Measurements from ENCODE around the gene APBB2. TPM values are rescaled to one million over a fixed set of nuclear protein-coding genes. Genes with fewer than 3 reads are reported as not detected.

Gene APBB2
- total and polyA plus RNA-seq, 2 of the 8 experiments (the other 6 are each of a cell fraction or from before 2014, with no cell fraction given) = 58.7 to 59.4 TPM

GRCh38 chr4:40842318-40842717 is 372.0 kb downstream of the APBB2 start:
- 90% methylated on average over 13 of the region's 13 CpGs; no CpG with 5 or more reads in 1 of the 2 experiments for WGBS, 2 experiments (ENCODE audit: extremely low coverage in 1 of 2, insufficient coverage in 1 of 2, insufficient read length in 1 of 2, insufficient replicate concordance in 2 of 2, low coverage in 1 of 2, low lambda C conversion rate in 2 of 2, missing lambda C conversion rate in 1 of 2)
- Histone ChIP-seq H3K27ac (ENCODE audit: low read depth, low read length) (no peak overlapping the region), H2AK5ac (ENCODE audit: low read depth, low read length) (no peak overlapping the region; the same call in 1 of the 2 replicates), H3K36me3 (ENCODE audit: control insufficient read depth in 2 of 4, insufficient read depth in 4 of 4, low read length in 3 of 4) (peaks cover 0 to 3% (median 0%) of the 10 kb centered on the region in 4 experiments; a peak in 2 of 8 replicates), H3K4me1 (replicated peaks in 1 of 4; ENCODE audit: control insufficient read depth in 3 of 4, insufficient read depth in 4 of 4, low read length in 3 of 4) (peaks cover 0 to 6% (median 0%) of the 10 kb centered on the region in 4 experiments; a peak in 2 of 7 replicates), H4K91ac (replicated peaks; ENCODE audit: insufficient read length, low read length) (no peak overlapping the region), H3K27me3 (replicated peaks in 1 of 4; ENCODE audit: control insufficient read depth in 3 of 4, extremely low read depth in 1 of 4, insufficient read depth in 3 of 4, low read length in 3 of 4) (no peaks in the 10 kb centered on the region), H3K4ac (replicated peaks; ENCODE audit: insufficient read length, low read depth, low read length) (no peak overlapping the region), H4K5ac (ENCODE audit: insufficient read length, low read depth, low read length) (no peak overlapping the region), H3K18ac (ENCODE audit: extremely low read depth, low read length) (no peak overlapping the region), H2BK5ac (ENCODE audit: low read depth, low read length) (no peak overlapping the region), H2BK120ac (replicated peaks; ENCODE audit: low read depth, low read length) (no peak overlapping the region), H3K9me3 (ENCODE audit: insufficient read depth in 2 of 2, low read depth in 1 of 2, low read length in 1 of 2) (no peaks in the 10 kb centered on the region), H3K4me2 (ENCODE audit: insufficient read depth in 1 of 2, low read depth in 2 of 2, low read length in 2 of 2) (no peak overlapping the region), H3K4me3 (ENCODE audit: extremely low read depth in 1 of 4, insufficient read depth in 2 of 4, low read depth in 3 of 4, low read length in 4 of 4) (no peak overlapping the region), H4K20me1 (replicated peaks in 1 of 2; ENCODE audit: control insufficient read depth in 1 of 2, insufficient read depth in 2 of 2, low read length in 2 of 2) (peaks cover 14 to 16% of the 10 kb centered on the region in 2 experiments), H3K14ac (ENCODE audit: insufficient read length) (no peak overlapping the region), H3K79me1 (ENCODE audit: low read depth, low read length) (peaks cover 13% of the 10 kb centered on the region; the same call in 1 of the 2 replicates), H2BK15ac (ENCODE audit: low read length) (no peak overlapping the region), H3K23ac (ENCODE audit: insufficient read length) (no peak overlapping the region), H2BK12ac (ENCODE audit: low read depth, low read length) (no peak overlapping the region), H2BK20ac (ENCODE audit: low read length) (no peak overlapping the region), H2AFZ (ENCODE audit: low read length) (no peak overlapping the region), H3K23me2 (ENCODE audit: low read depth, low read length) (no peaks in the 10 kb centered on the region), H4K8ac (ENCODE audit: extremely low read depth, insufficient read depth, low read length) (no peak overlapping the region), H3K79me2 (ENCODE audit: control insufficient read depth in 1 of 2, insufficient read depth in 2 of 2, low read length in 2 of 2) (peaks cover 2 to 76% of the 10 kb centered on the region in 2 experiments; a peak in 3 of 4 replicates), H3K9ac (replicated peaks in 1 of 4; ENCODE audit: extremely low read depth in 1 of 4, low read depth in 3 of 4, low read length in 3 of 4) (no peak overlapping the region), H3K56ac (replicated peaks; ENCODE audit: insufficient read length, low read depth, low read length) (no peak overlapping the region)
- DNase-seq (ENCODE audit: low read depth in 1 of 2, low spot score in 2 of 2) (no peak), FAIRE-seq (no peak)
- ChIA-PET POLR2A (ENCODE audit: partially characterized antibody) (interaction anchor here (1.1 to 2.4 kb wide), 4 partner anchors 9 to 79 kb away, joined by 4 to 10 read pairs (median 6); no protein-coding TSS in a partner anchor), CTCF (ENCODE audit: partially characterized antibody) (interaction anchor here (0.6 to 8.9 kb wide), 10 partner anchors 8 to 105 kb away, joined by 3 to 97 read pairs (median 10); no protein-coding TSS in a partner anchor)
- no peak for TF ChIP-seq JUND (IDR thresholded peaks at IDR 0.05; ENCODE audit: low read length)
- TF ChIP-seq SIN3A (conservative IDR thresholded peaks at IDR 0.05 in 1 of 2, IDR thresholded peaks at IDR 0.05 in 1 of 2; ENCODE audit: low read depth in 1 of 2, low read length in 2 of 2) = no peak
- TF ChIP-seq KDM1A (IDR thresholded peaks at IDR 0.05; ENCODE audit: borderline replicate concordance, low read length) = no peak

Data from H1 (cell line).